Left colon (tissue), 2 donors: ENCODE data around the gene CKS2. TPM values are rescaled to one million over a fixed set of nuclear protein-coding genes. Genes with fewer than 3 reads are reported as not detected.
A peak's percentile ranks its signal among the peaks of the same experiment; 100 is the strongest.

Experiments
- ATAC-seq: fragments of 200-7000 bp; cut with Tn5 transposase; one replicate; pipeline ENCODE4 v1.9.1; 2020; ENCODE audit warnings: mild to moderate bottlenecking, moderate library complexity
- DNase-seq, 2 donors: peaks; one replicate each; pipeline ENCODE4 v3.0.0-alpha.2; 2020
- intact Hi-C, 2 donors: fragments of 100-400 bp; cut with DNase I in 1 of 2; cut with micrococcal nuclease in 1 of 2; formaldehyde crosslinking; loops; one replicate each; pipeline versions ENCODE4 v1.11.2 to v1.14.0; 2022; cut with DNase I, micrococcal nuclease
- total RNA-seq, 2 donors: library from RNA; stranded (reverse); fragmentation: NEBNext Ultra II Directional; extraction: Animal tissue kit (Norgen Biotek cat#: 25700); gene quantifications; one replicate each; pipeline ENCODE4 v1.2.1, GENCODE V29; 2021
- donor health status: DM: no; HTN: no; CAD: no.
- donor health status: DM: yes; HTN: yes; CAD: no.

Gene CKS2
- total RNA-seq, 2 donors from 2014 or later = 14.9 to 21.2 TPM

- ATAC-seq (no peak), DNase-seq (no peak)
- intact Hi-C loops = no loop called here
These were observed 1.8 kb upstream of the CKS2 start for GRCh38 chr9:89309166-89309565.

GRCh38 chr9:89309608-89310474 is 1.2 kb upstream of the CKS2 start:
- ATAC-seq (peak; percentile 16), DNase-seq (peak; percentile 49)

DNA sequence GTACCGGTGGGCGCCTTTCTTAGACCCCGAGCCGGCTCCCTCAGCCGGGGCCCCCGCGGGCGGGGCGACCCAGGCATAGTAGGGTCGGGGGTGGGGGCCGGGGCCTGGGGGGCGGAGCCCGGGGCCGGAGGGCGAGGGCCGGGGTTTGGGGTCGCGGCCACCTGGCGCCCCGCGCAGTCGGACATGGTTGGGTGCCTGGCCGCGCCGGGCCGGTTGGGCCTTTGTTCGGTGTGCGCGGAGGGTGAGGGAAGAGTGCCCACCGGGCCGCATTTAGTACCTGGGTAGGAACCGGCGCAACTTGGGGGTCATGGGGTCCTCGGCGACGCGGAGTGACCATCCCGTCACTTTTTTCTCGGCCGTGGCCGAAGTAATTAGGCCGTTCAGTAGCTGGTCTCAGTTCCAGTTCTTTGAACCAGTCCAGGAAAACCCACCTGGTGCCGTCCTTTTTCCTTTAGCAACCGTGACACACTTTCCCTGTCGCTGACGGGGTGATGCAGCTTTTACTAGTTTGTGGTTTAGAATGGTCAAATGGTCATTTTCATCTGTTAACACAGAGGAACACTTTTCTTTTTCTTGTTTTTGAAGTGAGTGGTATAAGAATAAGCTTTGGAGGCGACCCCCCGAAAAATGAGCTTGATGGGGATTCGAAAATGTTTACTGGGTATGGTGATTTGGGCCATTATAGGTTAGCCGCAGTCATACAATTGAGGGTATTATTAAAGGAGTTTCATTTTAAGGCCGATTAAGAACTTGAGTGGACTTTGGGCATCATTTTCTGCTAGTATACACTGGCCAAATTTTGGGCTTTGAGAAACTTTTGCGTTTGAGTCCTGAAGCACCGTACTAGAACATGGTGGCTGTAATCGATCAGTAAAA is 589 bp downstream of the CKS2 start:
- intact Hi-C loops = no loop called here
- ATAC-seq (peak; percentile 6), DNase-seq (peak in 1 of 2 donors; percentile 49)

More at GRCh38 chr9:89309608-89310474, 1.2 kb upstream of the CKS2 start:
- intact Hi-C loops = no loop called here

- intact Hi-C loops = no loop called here
- ATAC-seq = no peak
- peak in 1 of 2 donors; percentile 19 for DNase-seq
These were observed 1.2 kb downstream of the CKS2 start for GRCh38 chr9:89312222-89312571.

GRCh38 chr9:89313842-89314241 is 2.8 kb downstream of the CKS2 start:
- DNase-seq (no peak), ATAC-seq (no peak)
- intact Hi-C loops = no loop called here

DNA sequence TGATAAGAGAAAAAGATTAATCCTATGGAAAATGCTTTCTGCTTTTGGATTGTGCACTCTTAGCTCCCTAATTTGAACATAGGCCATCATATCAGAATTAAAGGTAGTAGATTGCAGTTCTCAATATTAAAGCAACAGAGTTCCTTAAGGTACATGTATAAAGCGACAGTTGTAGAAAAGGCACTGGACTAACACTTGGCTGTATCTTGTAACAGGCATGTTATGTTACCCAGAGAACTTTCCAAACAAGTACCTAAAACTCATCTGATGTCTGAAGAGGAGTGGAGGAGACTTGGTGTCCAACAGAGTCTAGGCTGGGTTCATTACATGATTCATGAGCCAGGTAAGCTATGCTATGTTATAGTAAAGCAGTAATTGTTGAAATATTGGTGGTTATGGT is 4.0 kb downstream of the CKS2 start:
- no peak for DNase-seq
- intact Hi-C loops = no loop called here
- no peak for ATAC-seq

DNA sequence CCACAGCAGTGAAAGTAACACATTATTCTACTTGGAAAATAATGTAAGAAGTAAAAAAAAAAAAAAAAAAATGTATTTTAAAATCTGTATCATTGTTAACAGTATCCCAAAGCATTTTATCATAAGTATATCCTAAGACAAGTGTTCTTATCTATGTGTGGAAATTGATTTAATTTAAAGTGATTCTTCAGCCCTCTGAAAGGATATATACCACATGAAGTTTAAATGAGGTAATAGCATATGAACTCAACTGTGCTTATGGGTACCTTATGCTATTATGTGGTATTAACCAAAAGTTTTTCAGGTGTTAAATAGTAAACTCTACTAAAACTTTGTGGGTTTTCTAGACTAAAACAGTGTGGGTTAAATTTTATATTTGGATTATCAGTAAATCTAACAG is 4.5 kb downstream of the CKS2 start:
- ATAC-seq (no peak), DNase-seq (no peak)
- intact Hi-C loops = no loop called here

DNA sequence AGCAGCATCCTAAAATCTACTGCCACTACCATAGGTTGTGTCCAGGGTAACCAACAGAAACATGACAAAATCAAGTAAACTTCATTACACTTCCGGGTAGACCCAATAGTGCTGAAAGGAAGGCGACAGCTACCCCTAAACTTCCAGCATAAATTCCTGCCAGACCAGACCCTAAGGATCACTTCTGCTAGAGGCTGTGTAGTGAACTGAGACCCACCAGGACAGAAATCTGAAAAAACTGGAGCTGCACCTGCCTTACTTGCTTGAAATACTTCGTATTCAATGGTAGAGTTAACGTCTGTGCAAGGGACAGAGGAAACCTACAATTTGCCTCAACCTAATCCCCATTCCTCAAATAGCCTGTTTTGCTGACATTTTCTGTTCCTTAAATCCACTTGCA is 6.3 kb downstream of the CKS2 start:
- DNase-seq (no peak), ATAC-seq (no peak)
- intact Hi-C loops = no loop called here

- intact Hi-C loops = no loop called here
- peak; percentile 93 for ATAC-seq
These were observed 7.4 kb downstream of the CKS2 start, which contains the start of gene SECISBP2 for GRCh38 chr9:89318123-89319014. Gene SECISBP2, plus strand, starts transcription at chr9:89318500. Its CDS starts 77 bp downstream, at chr9:89318577.

GRCh38 chr9:89319015-89319905 is 8.3 kb downstream of the CKS2 start:
- intact Hi-C loops = no loop called here
- no peak for DNase-seq
- ATAC-seq = no peak

More at GRCh38 chr9:89318123-89319014, 7.4 kb downstream of the CKS2 start, which contains the start of gene SECISBP2:
- peak; percentile 96 for DNase-seq

- DNase-seq = no peak
- intact Hi-C loops = no loop called here
- no peak for ATAC-seq
These were observed 12.4 kb downstream of the CKS2 start for GRCh38 chr9:89323390-89323789.

- no peak for ATAC-seq
These were observed 14.7 kb downstream of the CKS2 start for GRCh38 chr9:89325733-89326132.

DNA sequence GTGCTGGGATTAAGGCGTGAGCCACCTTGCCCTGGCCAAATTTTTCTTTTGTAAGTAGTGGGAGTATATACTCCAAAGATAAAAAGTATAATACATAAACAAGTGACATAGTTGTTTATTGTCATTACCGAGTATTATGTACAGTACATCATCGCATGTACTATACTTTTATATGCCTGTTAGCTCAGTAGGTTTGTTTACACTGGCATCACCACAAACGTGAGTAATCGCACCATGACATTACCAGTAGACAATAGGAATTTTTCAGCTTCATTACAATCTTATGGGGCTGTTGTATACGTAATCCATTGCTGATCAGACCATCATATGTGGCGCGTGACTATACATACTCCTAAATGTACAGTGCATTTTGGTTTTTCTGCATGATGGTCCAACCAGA is 17.1 kb downstream of the CKS2 start:
- intact Hi-C loops = no loop called here
- ATAC-seq (peak; percentile 43), DNase-seq (no peak)

More at GRCh38 chr9:89325733-89326132, 14.7 kb downstream of the CKS2 start:
- DNase-seq = no peak
- intact Hi-C loops = no loop called here

DNA sequence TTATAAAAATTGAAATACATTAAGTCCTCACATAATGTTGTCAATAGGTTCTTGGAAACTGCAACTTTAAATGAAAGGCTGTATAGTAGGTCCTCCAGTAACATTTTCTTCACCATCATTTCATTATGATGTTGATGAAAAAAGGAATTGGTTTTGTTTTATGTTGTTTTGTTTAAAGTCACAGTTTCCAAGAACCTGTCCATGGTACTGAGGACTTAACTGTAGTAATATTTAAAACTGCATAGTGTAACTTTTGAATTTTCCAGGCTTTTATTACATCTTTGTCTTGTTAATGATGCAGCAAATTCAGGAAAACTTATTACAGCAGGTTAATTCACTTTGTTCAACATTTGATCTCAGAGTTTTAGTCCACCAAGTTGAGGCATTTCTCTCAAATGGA is 18.9 kb downstream of the CKS2 start:
- intact Hi-C loops = no loop called here
- DNase-seq = no peak
- no peak for ATAC-seq

GRCh38 chr9:89330513-89330912 is 19.5 kb downstream of the CKS2 start:
- DNase-seq = no peak
- no peak for ATAC-seq
- intact Hi-C loops = no loop called here

GRCh38 chr9:89339807-89340206 is 28.8 kb downstream of the CKS2 start:
- ATAC-seq (no peak), DNase-seq (no peak)
- intact Hi-C loops = no loop called here

- DNase-seq (no peak), ATAC-seq (no peak)
- intact Hi-C loops = no loop called here
These were observed 29.3 kb downstream of the CKS2 start for GRCh38 chr9:89340332-89340731.

DNA sequence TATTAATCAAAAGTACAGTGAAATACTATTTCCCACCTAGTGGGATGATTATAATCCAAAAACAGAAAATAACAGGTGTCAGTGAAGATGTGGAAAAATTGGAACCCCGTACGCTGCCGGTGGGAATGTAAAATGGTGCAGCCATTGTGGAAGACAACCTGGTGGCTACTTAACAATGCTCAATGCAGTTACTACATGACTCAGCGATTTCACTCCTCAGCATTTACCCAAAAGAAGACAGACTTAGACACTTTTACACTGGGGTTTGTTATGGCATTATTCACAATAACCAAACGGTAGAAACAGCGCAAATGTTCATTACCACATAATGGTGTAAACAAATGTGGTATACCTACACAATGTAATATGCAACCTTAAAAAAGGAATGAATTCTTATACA is 31.2 kb downstream of the CKS2 start:
- intact Hi-C loops = no loop called here
- no peak for ATAC-seq
- no peak for DNase-seq
